Stimulated activated CD8-positive, alpha-beta memory T cell treated with anti-CD3 and anti-CD28 coated beads, Interleukin-7, amount 100 ng/mL, for 48 hours (primary cell): ENCODE data around the gene FMN1.

Experiments used
- DNase-seq, 2 donors: peaks; one replicate each; pipeline ENCODE4 v3.0.0-alpha.2; 2020; ENCODE audit warnings: low read depth in 1 of 2; ENCODE audit errors: extremely low read depth in 1 of 2

The FMN1 gene

GRCh38 chr15:32716216-32716914 is 478.1 kb downstream of the FMN1 start:
- DNase-seq, result no peak
